Keratinocyte (primary cell): ENCODE data around the gene LDLRAD2.

Experiments
- EZH2 ChIP-seq: IDR thresholded peaks from one replicate; pipeline ENCODE4 v1.6.1; 2012; ENCODE audit warnings: inconsistent platforms, mild to moderate bottlenecking, low read length, moderate library complexity
- TF ChIP-seq, protein P1 (sequence below), 3 experiments: IDR thresholded peaks in 1 of 3; conservative IDR thresholded peaks in 1 of 3; optimal IDR thresholded peaks in 1 of 3; 2 replicates in 2 of 3; 3 replicates in 1 of 3; pipeline versions ENCODE3 to v1.5.1; 2011; ENCODE audit warnings: low read length in 3 of 3, mild to moderate bottlenecking in 3 of 3, moderate library complexity in 2 of 3, control low read depth in 1 of 3, inconsistent platforms in 1 of 3; ENCODE audit not compliant: insufficient read depth in 2 of 3; ENCODE audit errors: extremely low read depth in 1 of 3

DNA sequence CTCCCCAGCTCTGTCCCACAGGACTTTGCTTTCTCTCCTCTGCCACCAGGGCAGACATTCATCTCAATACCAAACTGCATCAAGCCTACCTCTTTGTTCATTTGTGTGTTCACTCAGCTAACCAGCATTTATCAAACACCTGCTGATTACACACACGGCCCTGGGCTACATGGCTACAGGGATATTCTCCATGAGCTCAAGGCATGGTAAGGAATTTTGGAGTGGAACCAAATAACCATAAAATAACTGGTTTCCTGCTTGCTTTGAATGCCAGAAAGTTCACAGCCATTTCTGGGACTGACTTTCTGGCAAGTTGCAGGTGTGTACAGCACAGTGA, 54.6 kb downstream of the LDLRAD2 start:
- TF ChIP-seq, protein P1, sequence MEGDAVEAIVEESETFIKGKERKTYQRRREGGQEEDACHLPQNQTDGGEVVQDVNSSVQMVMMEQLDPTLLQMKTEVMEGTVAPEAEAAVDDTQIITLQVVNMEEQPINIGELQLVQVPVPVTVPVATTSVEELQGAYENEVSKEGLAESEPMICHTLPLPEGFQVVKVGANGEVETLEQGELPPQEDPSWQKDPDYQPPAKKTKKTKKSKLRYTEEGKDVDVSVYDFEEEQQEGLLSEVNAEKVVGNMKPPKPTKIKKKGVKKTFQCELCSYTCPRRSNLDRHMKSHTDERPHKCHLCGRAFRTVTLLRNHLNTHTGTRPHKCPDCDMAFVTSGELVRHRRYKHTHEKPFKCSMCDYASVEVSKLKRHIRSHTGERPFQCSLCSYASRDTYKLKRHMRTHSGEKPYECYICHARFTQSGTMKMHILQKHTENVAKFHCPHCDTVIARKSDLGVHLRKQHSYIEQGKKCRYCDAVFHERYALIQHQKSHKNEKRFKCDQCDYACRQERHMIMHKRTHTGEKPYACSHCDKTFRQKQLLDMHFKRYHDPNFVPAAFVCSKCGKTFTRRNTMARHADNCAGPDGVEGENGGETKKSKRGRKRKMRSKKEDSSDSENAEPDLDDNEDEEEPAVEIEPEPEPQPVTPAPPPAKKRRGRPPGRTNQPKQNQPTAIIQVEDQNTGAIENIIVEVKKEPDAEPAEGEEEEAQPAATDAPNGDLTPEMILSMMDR (optimal IDR thresholded peaks at IDR 0.05 in 1 of 3, IDR thresholded peaks at IDR 0.05 in 1 of 3, conservative IDR thresholded peaks at IDR 0.05 in 1 of 3; ENCODE audit: extremely low read depth in 1 of 3, insufficient read depth in 2 of 3, low read length in 3 of 3): no peak
- TF ChIP-seq EZH2: no peak
